Measurements from ENCODE around the gene GPR84. TPM values are rescaled to one million over a fixed set of nuclear protein-coding genes. Genes with fewer than 3 reads are reported as not detected.
A peak's percentile ranks its signal among the peaks of the same experiment; 100 is the strongest.

Gene GPR84
- total and polyA plus RNA-seq, 9 of the 15 experiments (the other 6 are each of a cell fraction or from before 2014, with no cell fraction given): 0.07 to 0.18 (median 0.11) TPM; not detected in 5

- TF ChIP-seq BACH1 (tag; IDR thresholded peaks at IDR 0.05) (no peak), BRD9 (IDR thresholded peaks at IDR 0.05; ENCODE audit: low read depth, partially characterized antibody) (peak; percentile 91), EGR1 (conservative IDR thresholded peaks at IDR 0.05) (peak; percentile 46), TAF9B (IDR thresholded peaks at IDR 0.05; ENCODE audit: partially characterized antibody) (peak; percentile 44), RB1 (IDR thresholded peaks at IDR 0.05; ENCODE audit: low read depth) (0 out of 2 replicates have a peak, but pooled peaks have one; percentile 40), ATF2 (CRISPR knock-in tag; IDR thresholded peaks at IDR 0.05) (no peak), CEBPB (tag; IDR thresholded peaks at IDR 0.05) (peak; percentile 80), SRSF7 (optimal IDR thresholded peaks at IDR 0.05; ENCODE audit: low read depth, low read length) (no peak), RAD21 (CRISPR knock-in tag; conservative IDR thresholded peaks at IDR 0.05 in 1 of 2, IDR thresholded peaks at IDR 0.05 in 1 of 2) (peak; percentile 67 to 78), ZNF316 (IDR thresholded peaks at IDR 0.05) (peak; percentile 99), JUNB (CRISPR knock-in tag; conservative IDR thresholded peaks at IDR 0.05) (no peak), EHMT2 (IDR thresholded peaks at IDR 0.05) (peak; percentile 9; the same call in 1 of the 2 replicates), FOXJ2 (tag; IDR thresholded peaks at IDR 0.05) (no peak)
Measured at GRCh38 chr12:54337280-54337842, 26.9 kb downstream of the GPR84 start (continued).

Measured in K562 (cell line).